RWPE2 (cell line): ENCODE measurements around the gene EMX1.
A peak's percentile ranks its signal among the peaks of the same experiment; 100 is the strongest.

ENCODE experiments used
- ATAC-seq: fragments of 200-7000 bp; cut with Tn5 transposase; 3 replicates; pipeline ENCODE4 v1.9.1; 2021; ENCODE audit warnings: low read depth
- DNase-seq: peaks from one replicate; pipeline ENCODE4 v3.0.0-alpha.2; 2020; ENCODE audit warnings: low spot score
- H3K27ac ChIP-seq: fragments of 450-650 bp; 2 replicates; pipeline ENCODE4 v1.5.1; 2017; ENCODE audit warnings: mild to moderate bottlenecking; ENCODE audit not compliant: poor library complexity, severe bottlenecking
- H3K27me3 ChIP-seq: fragments of 250-450 bp; sonication (Bioruptor Pico); 2 replicates; pipeline ENCODE4 v1.5.1; 2021; ENCODE audit warnings: mild to moderate bottlenecking, moderate library complexity; ENCODE audit not compliant: insufficient read depth, poor library complexity, severe bottlenecking
- H3K36me3 ChIP-seq: fragments of 250-450 bp; sonication (Bioruptor Pico); 2 replicates; pipeline ENCODE4 v1.5.1; 2020; ENCODE audit warnings: low read depth, mild to moderate bottlenecking, moderate library complexity
- H3K4me1 ChIP-seq: fragments of 250-450 bp; sonication (Bioruptor Pico); 2 replicates; pipeline ENCODE4 v1.5.1; 2021; ENCODE audit warnings: mild to moderate bottlenecking, moderate library complexity; ENCODE audit not compliant: insufficient read depth, poor library complexity, severe bottlenecking
- H3K4me3 ChIP-seq: fragments of 250-450 bp; sonication (Bioruptor Pico); 2 replicates; pipeline ENCODE4 v1.5.1; 2021; ENCODE audit warnings: mild to moderate bottlenecking, moderate library complexity; ENCODE audit not compliant: severe bottlenecking
- H3K9me3 ChIP-seq: fragments of 250-450 bp; sonication (Bioruptor Pico); 2 replicates; pipeline ENCODE4 v1.5.1; 2021; ENCODE audit warnings: mild to moderate bottlenecking, moderate library complexity; ENCODE audit not compliant: severe bottlenecking
- CTCF ChIP-seq: fragments of 450-650 bp; IDR thresholded peaks from one replicate; pipeline ENCODE4 v1.5.1; 2017; ENCODE audit warnings: mild to moderate bottlenecking, moderate library complexity; ENCODE audit not compliant: poor library complexity, severe bottlenecking

The EMX1 gene

GRCh38 chr2:72973566-72974435 lies 56.5 kb downstream of the EMX1 start:
- H3K36me3 ChIP-seq = no peaks in the 10 kb centered on the region
- H3K4me3 ChIP-seq = no peak overlapping the region
- H3K4me1 ChIP-seq = no peaks in the 10 kb centered on the region
- H3K27me3 ChIP-seq = no peaks in the 10 kb centered on the region
- ATAC-seq (peak; percentile 80), DNase-seq (no peak)
- H3K27ac ChIP-seq = no peak overlapping the region
- peak; percentile 83 for TF ChIP-seq CTCF
- H3K9me3 ChIP-seq = no peaks in the 10 kb centered on the region

- no peak for TF ChIP-seq CTCF
- Histone ChIP-seq H3K36me3 (no peaks in the 10 kb centered on the region), H3K4me1 (no peaks in the 10 kb centered on the region), H3K27me3 (no peaks in the 10 kb centered on the region), H3K9me3 (no peaks in the 10 kb centered on the region), H3K27ac (no peak overlapping the region), H3K4me3 (no peak overlapping the region)
- DNase-seq (no peak), ATAC-seq (no peak)
Measured at GRCh38 chr2:72974436-72974754, 57.1 kb downstream of the EMX1 start.

GRCh38 chr2:72975017-72975416 lies 57.7 kb downstream of the EMX1 start:
- H3K36me3 ChIP-seq = no peaks in the 10 kb centered on the region
- no peak for TF ChIP-seq CTCF
- H3K9me3 ChIP-seq = no peaks in the 10 kb centered on the region
- ATAC-seq (no peak), DNase-seq (no peak)
- no peak overlapping the region for H3K27ac ChIP-seq
- H3K4me3 ChIP-seq = no peak overlapping the region
- no peaks in the 10 kb centered on the region for H3K27me3 ChIP-seq
- H3K4me1 ChIP-seq = no peaks in the 10 kb centered on the region

GRCh38 chr2:72979896-72980295 lies 62.6 kb downstream of the EMX1 start:
- Histone ChIP-seq H3K36me3 (no peaks in the 10 kb centered on the region), H3K9me3 (no peaks in the 10 kb centered on the region), H3K27ac (no peak overlapping the region), H3K27me3 (no peaks in the 10 kb centered on the region), H3K4me1 (no peaks in the 10 kb centered on the region), H3K4me3 (no peak overlapping the region)
- DNase-seq (no peak), ATAC-seq (no peak)
- TF ChIP-seq CTCF = no peak

- ATAC-seq (peak; percentile 40; the same call in 1 of the 3 replicates), DNase-seq (peak; percentile 24)
- TF ChIP-seq CTCF = no peak
- Histone ChIP-seq H3K36me3 (no peaks in the 10 kb centered on the region), H3K27ac (no peak overlapping the region), H3K9me3 (no peaks in the 10 kb centered on the region), H3K27me3 (no peaks in the 10 kb centered on the region), H3K4me1 (no peaks in the 10 kb centered on the region), H3K4me3 (no peak overlapping the region)
Measured at GRCh38 chr2:72980535-72981217, 63.4 kb downstream of the EMX1 start.
